ENCODE data around the gene FHIT. TPM values are rescaled to one million over a fixed set of nuclear protein-coding genes. Genes with fewer than 3 reads are reported as not detected.

The FHIT gene
- total RNA-seq, 2 donors from 2014 or later = 6.8 to 12.3 TPM

- Mint-ChIP-seq H3K27me3 (ENCODE audit: insufficient read depth) (no peaks in the 10 kb centered on the region), H3K4me1 (no peaks in the 10 kb centered on the region), H3K4me3 (no peak overlapping the region), H3K36me3 (ENCODE audit: low read depth) (no peaks in the 10 kb centered on the region), H3K9me3 (no peaks in the 10 kb centered on the region), H3K27ac (no peak overlapping the region)
- H3K36me3 ChIP-seq (ENCODE audit: control insufficient read depth, insufficient read depth, low read length) = no peaks in the 10 kb centered on the region
- H3K27ac ChIP-seq (ENCODE audit: low read depth, low read length) = no peak overlapping the region
- H3K4me3 ChIP-seq (ENCODE audit: low read length) = no peak overlapping the region
- no peaks in the 10 kb centered on the region for H3K27me3 ChIP-seq (ENCODE audit: control insufficient read depth, insufficient read depth, low read length, poor library complexity, severe bottlenecking)
- WGBS, 2 experiments (ENCODE audit: insufficient coverage in 1 of 2, insufficient read length in 1 of 2) = 91 to 96% methylated on average over 4 of the region's 4 CpGs
- TF ChIP-seq, protein P1, sequence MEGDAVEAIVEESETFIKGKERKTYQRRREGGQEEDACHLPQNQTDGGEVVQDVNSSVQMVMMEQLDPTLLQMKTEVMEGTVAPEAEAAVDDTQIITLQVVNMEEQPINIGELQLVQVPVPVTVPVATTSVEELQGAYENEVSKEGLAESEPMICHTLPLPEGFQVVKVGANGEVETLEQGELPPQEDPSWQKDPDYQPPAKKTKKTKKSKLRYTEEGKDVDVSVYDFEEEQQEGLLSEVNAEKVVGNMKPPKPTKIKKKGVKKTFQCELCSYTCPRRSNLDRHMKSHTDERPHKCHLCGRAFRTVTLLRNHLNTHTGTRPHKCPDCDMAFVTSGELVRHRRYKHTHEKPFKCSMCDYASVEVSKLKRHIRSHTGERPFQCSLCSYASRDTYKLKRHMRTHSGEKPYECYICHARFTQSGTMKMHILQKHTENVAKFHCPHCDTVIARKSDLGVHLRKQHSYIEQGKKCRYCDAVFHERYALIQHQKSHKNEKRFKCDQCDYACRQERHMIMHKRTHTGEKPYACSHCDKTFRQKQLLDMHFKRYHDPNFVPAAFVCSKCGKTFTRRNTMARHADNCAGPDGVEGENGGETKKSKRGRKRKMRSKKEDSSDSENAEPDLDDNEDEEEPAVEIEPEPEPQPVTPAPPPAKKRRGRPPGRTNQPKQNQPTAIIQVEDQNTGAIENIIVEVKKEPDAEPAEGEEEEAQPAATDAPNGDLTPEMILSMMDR (conservative IDR thresholded peaks at IDR 0.05) = no peak
- H3K9me3 ChIP-seq (ENCODE audit: control insufficient read depth, low read length) = no peaks in the 10 kb centered on the region
- no peak overlapping the region for H3K9ac ChIP-seq (ENCODE audit: extremely low read depth, low read length, poor library complexity, severe bottlenecking)
- DNase-seq = no peak
- H3K4me1 ChIP-seq (ENCODE audit: control insufficient read depth, insufficient read depth, low read length) = no peaks in the 10 kb centered on the region
Observed at GRCh38 chr3:59764171-59764570, 1487.1 kb downstream of the FHIT start.

GRCh38 chr3:59762941-59763340 is 1488.3 kb downstream of the FHIT start:
- no peaks in the 10 kb centered on the region for H3K27me3 ChIP-seq (ENCODE audit: control insufficient read depth, insufficient read depth, low read length, poor library complexity, severe bottlenecking)
- peaks cover 5% of the 10 kb centered on the region for H3K4me1 Mint-ChIP-seq
- H3K27ac Mint-ChIP-seq = no peak overlapping the region
- no peaks in the 10 kb centered on the region for H3K36me3 Mint-ChIP-seq (ENCODE audit: low read depth)
- no peak overlapping the region for H3K27ac ChIP-seq (ENCODE audit: low read depth, low read length)
- H3K4me1 ChIP-seq (ENCODE audit: control insufficient read depth, insufficient read depth, low read length) = no peaks in the 10 kb centered on the region
- H3K9me3 Mint-ChIP-seq = no peaks in the 10 kb centered on the region
- no peaks in the 10 kb centered on the region for H3K27me3 Mint-ChIP-seq (ENCODE audit: insufficient read depth)
- TF ChIP-seq, protein P1 (conservative IDR thresholded peaks at IDR 0.05) = no peak
- no peak overlapping the region for H3K4me3 Mint-ChIP-seq
- H3K4me3 ChIP-seq (ENCODE audit: low read length) = no peak overlapping the region
- no peak for DNase-seq
- H3K36me3 ChIP-seq (ENCODE audit: control insufficient read depth, insufficient read depth, low read length) = no peaks in the 10 kb centered on the region
- no peaks in the 10 kb centered on the region for H3K9me3 ChIP-seq (ENCODE audit: control insufficient read depth, low read length)
- WGBS, 2 experiments (ENCODE audit: insufficient coverage in 1 of 2, insufficient read length in 1 of 2) = 83 to 88% methylated on average over 2 to 5 of the region's 5 CpGs
- H3K9ac ChIP-seq (ENCODE audit: extremely low read depth, low read length, poor library complexity, severe bottlenecking) = no peak overlapping the region

- no peak overlapping the region for H3K27ac Mint-ChIP-seq
- H3K9me3 ChIP-seq (ENCODE audit: control insufficient read depth, low read length) = no peaks in the 10 kb centered on the region
- WGBS, 2 experiments (ENCODE audit: insufficient coverage in 1 of 2, insufficient read length in 1 of 2) = 93% methylated on average over 5 to 6 of the region's 6 CpGs
- H3K9me3 Mint-ChIP-seq = no peaks in the 10 kb centered on the region
- peaks cover 25% of the 10 kb centered on the region for H3K4me1 Mint-ChIP-seq
- no peak overlapping the region for H3K4me3 Mint-ChIP-seq
- H3K27ac ChIP-seq (ENCODE audit: low read depth, low read length) = no peak overlapping the region
- H3K4me1 ChIP-seq (ENCODE audit: control insufficient read depth, insufficient read depth, low read length) = peaks cover 7% of the 10 kb centered on the region
- no peaks in the 10 kb centered on the region for H3K27me3 ChIP-seq (ENCODE audit: control insufficient read depth, insufficient read depth, low read length, poor library complexity, severe bottlenecking)
- TF ChIP-seq, protein P1 (conservative IDR thresholded peaks at IDR 0.05) = no peak
- no peak overlapping the region for H3K9ac ChIP-seq (ENCODE audit: extremely low read depth, low read length, poor library complexity, severe bottlenecking)
- no peaks in the 10 kb centered on the region for H3K36me3 Mint-ChIP-seq (ENCODE audit: low read depth)
- no peak for DNase-seq
- H3K27me3 Mint-ChIP-seq (ENCODE audit: insufficient read depth) = no peaks in the 10 kb centered on the region
- no peaks in the 10 kb centered on the region for H3K36me3 ChIP-seq (ENCODE audit: control insufficient read depth, insufficient read depth, low read length)
- H3K4me3 ChIP-seq (ENCODE audit: low read length) = no peak overlapping the region
Observed at GRCh38 chr3:59759298-59760031, 1491.8 kb downstream of the FHIT start.
